Ishikawa (cell line): ENCODE data around the gene OSM.

Experiments used
- CREB1 ChIP-seq: IDR thresholded peaks from 2 replicates; pipeline ENCODE4 v1.6.1; 2012; ENCODE audit warnings: low read depth
- EGR1 ChIP-seq: IDR thresholded peaks from 2 replicates; pipeline ENCODE4 v1.6.1; 2012
- EP300 ChIP-seq: IDR thresholded peaks from 2 replicates; pipeline ENCODE4 v1.6.1; 2012; ENCODE audit warnings: borderline replicate concordance
- RAD21 ChIP-seq: IDR thresholded peaks from 2 replicates; pipeline ENCODE4 v1.6.1; 2012; ENCODE audit warnings: low read depth
- TAF1 ChIP-seq: IDR thresholded peaks from 2 replicates; pipeline ENCODE4 v1.6.1; 2012; ENCODE audit warnings: low read depth, mild to moderate bottlenecking
- TCF12 ChIP-seq: IDR thresholded peaks from 2 replicates; pipeline ENCODE4 v1.6.1; 2012; ENCODE audit warnings: low read depth
- TEAD4 ChIP-seq: IDR thresholded peaks from 2 replicates; pipeline ENCODE4 v1.6.1; 2012
- YY1 ChIP-seq: IDR thresholded peaks from 2 replicates; pipeline ENCODE4 v1.6.1; 2012; ENCODE audit warnings: low read depth
- TF ChIP-seq, protein P1 (sequence below): IDR thresholded peaks from 2 replicates; pipeline ENCODE4 v1.6.1; 2012; ENCODE audit warnings: low read depth, mild to moderate bottlenecking
- TF ChIP-seq, protein P2 (sequence below): IDR thresholded peaks from 2 replicates; pipeline ENCODE4 v1.6.1; 2012

DNA sequence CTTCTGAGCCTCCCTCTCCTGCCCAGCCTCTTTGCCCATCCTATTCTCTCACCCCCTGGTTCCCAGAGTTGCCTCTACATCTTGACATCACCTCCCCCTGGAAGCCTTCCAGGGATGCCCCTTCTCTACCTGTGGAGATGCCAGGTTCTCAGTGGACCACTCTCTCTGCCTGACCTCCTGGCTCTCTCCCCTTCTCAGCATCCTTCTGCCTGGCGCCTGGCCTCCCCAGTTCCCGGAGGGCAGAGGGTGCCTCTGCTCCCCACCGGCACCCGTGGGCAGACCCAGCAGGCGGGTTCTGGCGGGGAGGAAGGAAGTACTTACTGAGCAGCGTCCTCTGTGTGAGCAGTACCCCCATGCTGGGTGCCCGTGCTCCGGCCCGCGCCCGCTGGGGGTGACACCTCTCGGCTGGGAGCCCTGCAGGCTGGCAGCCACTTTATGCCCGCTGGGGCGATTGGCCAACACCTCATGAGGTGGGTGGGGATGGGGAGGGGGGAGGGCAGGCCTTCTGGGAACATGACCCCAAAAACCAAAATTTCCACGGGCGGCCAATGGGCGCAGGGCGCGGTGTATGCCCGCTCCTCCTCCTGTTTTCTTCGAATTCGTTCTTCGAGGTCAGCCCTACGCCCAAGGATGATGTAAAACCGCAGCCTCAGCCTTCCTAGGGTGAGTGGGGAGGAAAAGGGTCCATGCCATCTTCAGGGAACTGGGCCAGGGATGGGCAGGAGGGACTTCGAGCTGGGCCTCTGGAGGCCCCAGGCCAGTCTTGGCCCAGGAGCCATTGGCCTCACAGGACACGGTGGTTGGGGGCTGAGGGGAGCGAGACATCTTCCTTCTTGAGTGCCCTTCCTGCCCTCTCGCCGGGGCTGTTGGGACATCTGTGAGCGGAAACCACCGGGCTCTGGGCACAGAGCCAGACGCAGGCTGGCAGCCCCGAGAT is at the start of gene OSM:
- no peak for TF ChIP-seq EP300
- TF ChIP-seq, protein P1, sequence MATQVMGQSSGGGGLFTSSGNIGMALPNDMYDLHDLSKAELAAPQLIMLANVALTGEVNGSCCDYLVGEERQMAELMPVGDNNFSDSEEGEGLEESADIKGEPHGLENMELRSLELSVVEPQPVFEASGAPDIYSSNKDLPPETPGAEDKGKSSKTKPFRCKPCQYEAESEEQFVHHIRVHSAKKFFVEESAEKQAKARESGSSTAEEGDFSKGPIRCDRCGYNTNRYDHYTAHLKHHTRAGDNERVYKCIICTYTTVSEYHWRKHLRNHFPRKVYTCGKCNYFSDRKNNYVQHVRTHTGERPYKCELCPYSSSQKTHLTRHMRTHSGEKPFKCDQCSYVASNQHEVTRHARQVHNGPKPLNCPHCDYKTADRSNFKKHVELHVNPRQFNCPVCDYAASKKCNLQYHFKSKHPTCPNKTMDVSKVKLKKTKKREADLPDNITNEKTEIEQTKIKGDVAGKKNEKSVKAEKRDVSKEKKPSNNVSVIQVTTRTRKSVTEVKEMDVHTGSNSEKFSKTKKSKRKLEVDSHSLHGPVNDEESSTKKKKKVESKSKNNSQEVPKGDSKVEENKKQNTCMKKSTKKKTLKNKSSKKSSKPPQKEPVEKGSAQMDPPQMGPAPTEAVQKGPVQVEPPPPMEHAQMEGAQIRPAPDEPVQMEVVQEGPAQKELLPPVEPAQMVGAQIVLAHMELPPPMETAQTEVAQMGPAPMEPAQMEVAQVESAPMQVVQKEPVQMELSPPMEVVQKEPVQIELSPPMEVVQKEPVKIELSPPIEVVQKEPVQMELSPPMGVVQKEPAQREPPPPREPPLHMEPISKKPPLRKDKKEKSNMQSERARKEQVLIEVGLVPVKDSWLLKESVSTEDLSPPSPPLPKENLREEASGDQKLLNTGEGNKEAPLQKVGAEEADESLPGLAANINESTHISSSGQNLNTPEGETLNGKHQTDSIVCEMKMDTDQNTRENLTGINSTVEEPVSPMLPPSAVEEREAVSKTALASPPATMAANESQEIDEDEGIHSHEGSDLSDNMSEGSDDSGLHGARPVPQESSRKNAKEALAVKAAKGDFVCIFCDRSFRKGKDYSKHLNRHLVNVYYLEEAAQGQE = no peak
- no peak for TF ChIP-seq TCF12
- no peak for TF ChIP-seq TAF1
- no peak for TF ChIP-seq EGR1
- no peak for TF ChIP-seq YY1
- TF ChIP-seq, protein P2, sequence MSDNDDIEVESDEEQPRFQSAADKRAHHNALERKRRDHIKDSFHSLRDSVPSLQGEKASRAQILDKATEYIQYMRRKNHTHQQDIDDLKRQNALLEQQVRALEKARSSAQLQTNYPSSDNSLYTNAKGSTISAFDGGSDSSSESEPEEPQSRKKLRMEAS = no peak
- TF ChIP-seq CREB1 = no peak
- no peak for TF ChIP-seq RAD21
- TF ChIP-seq TEAD4 = no peak
